Neural progenitor cell (in vitro differentiated cells): Measurements from ENCODE around the gene PPAN. TPM values are rescaled to one million over a fixed set of nuclear protein-coding genes. Genes with fewer than 3 reads are reported as not detected.

Source experiments
- DNase-seq: peaks from one replicate; pipeline ENCODE4 v3.0.0-alpha.2; 2016; ENCODE audit warnings: low spot score
- H2AFZ ChIP-seq: fragments of 200-600 bp; sonication (generic); replicated peaks from 2 replicates; pipeline ENCODE4 v1.6.1; 2016; ENCODE audit warnings: antibody characterized with exemption
- H3F3A ChIP-seq: fragments of 200-600 bp; sonication (generic); 2 replicates; pipeline ENCODE4 v1.6.1; 2016; ENCODE audit warnings: antibody characterized with exemption, low read depth
- H3K27ac ChIP-seq: fragments of 200-600 bp; sonication (generic); 2 replicates; pipeline ENCODE4 v1.5.1; 2016; ENCODE audit warnings: mild to moderate bottlenecking
- H3K27me3 ChIP-seq: fragments of 200-600 bp; sonication (generic); 2 replicates; pipeline ENCODE4 v1.6.1; 2016; ENCODE audit warnings: mild to moderate bottlenecking, moderate library complexity
- H3K36me3 ChIP-seq: fragments of 200-600 bp; sonication (generic); 2 replicates; pipeline ENCODE4 v1.5.1; 2016
- H3K4me1 ChIP-seq: fragments of 200-600 bp; sonication (generic); 2 replicates; pipeline ENCODE4 v1.6.1; 2016; ENCODE audit warnings: mixed run types
- H3K4me2 ChIP-seq: fragments of 200-600 bp; sonication (generic); 2 replicates; pipeline ENCODE4 v1.6.1; 2016
- H3K4me3 ChIP-seq: fragments of 200-600 bp; sonication (generic); 2 replicates; pipeline ENCODE4 v1.5.1; 2016
- H3K79me2 ChIP-seq: fragments of 200-600 bp; sonication (generic); 2 replicates; pipeline ENCODE4 v1.6.1; 2016; ENCODE audit warnings: low read depth
- H3K9ac ChIP-seq: fragments of 200-600 bp; sonication (generic); 2 replicates; pipeline ENCODE4 v1.6.1; 2016
- H3K9me3 ChIP-seq: fragments of 200-600 bp; sonication (generic); 2 replicates; pipeline ENCODE4 v1.5.1; 2016; ENCODE audit warnings: low read depth
- H4K20me1 ChIP-seq: fragments of 200-600 bp; sonication (generic); 2 replicates; pipeline ENCODE4 v1.6.1; 2016; ENCODE audit warnings: low read depth
- H3K27ac Mint-ChIP-seq: 3 replicates; pipeline ENCODE4 v1.8.0; 2021; ENCODE audit warnings: mixed read lengths
- H3K27me3 Mint-ChIP-seq: 2 replicates; pipeline ENCODE4 v1.8.0; 2022; ENCODE audit warnings: low read depth, mild to moderate bottlenecking, inconsistent platforms, moderate library complexity, mixed read lengths; ENCODE audit not compliant: insufficient read depth
- H3K36me3 Mint-ChIP-seq: 3 replicates; pipeline ENCODE4 v1.8.0; 2021; ENCODE audit warnings: mixed read lengths
- H3K4me1 Mint-ChIP-seq: 3 replicates; pipeline ENCODE4 v1.8.0; 2021; ENCODE audit warnings: mixed read lengths
- H3K4me3 Mint-ChIP-seq: 3 replicates; pipeline ENCODE4 v1.8.0; 2021; ENCODE audit warnings: mild to moderate bottlenecking, moderate library complexity, mixed read lengths
- H3K9me3 Mint-ChIP-seq: 3 replicates; pipeline ENCODE4 v1.8.0; 2020; ENCODE audit warnings: mixed read lengths
- EZH2 ChIP-seq: fragments of 200-600 bp; sonication (generic); IDR thresholded peaks from 2 replicates; pipeline ENCODE4 v1.6.1; 2017; ENCODE audit warnings: antibody characterized with exemption, mild to moderate bottlenecking, moderate library complexity
- EZH2phosphoT487 ChIP-seq: fragments of 200-600 bp; sonication (generic); IDR thresholded peaks from 2 replicates; pipeline ENCODE4 v1.6.1; 2017; ENCODE audit warnings: antibody characterized with exemption
- total RNA-seq: library from RNA; depleted of rRNA; stranded (reverse); fragments of >200 nt; gene quantifications from 2 replicates; pipeline ENCODE4 v1.2.3, GENCODE V29; 2015; ENCODE audit warnings: low replicate concordance
- TF ChIP-seq, protein P1 (sequence below): fragments of 200-600 bp; sonication (generic); IDR thresholded peaks from 2 replicates; pipeline ENCODE4 v1.5.1; 2017; ENCODE audit warnings: antibody characterized with exemption, mild to moderate bottlenecking

The PPAN gene
- total RNA-seq, 1 donor from 2014 or later, result 6.6 TPM

DNA sequence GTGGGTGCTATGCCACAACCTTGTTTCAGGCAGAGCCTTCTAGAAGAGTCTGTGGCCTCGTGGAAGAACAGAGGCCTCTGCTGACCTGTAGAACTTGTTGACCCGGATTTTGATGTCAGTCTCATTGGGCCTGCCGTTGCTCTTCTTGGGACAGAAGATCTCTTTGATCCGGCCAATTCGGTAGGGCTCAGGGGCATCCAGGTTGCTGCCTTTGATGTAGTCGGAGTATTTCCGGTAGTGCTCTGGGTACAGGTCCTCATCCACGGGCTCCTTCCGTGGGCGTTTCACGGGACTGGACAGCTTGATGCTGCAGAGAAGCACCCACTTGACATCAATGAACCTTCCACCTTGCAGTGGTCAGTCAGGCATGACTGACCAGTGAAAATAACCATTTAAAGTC lies 37.5 kb downstream of the PPAN start:
- H3K36me3 ChIP-seq, result no peaks in the 10 kb centered on the region
- H3K9me3 Mint-ChIP-seq, result no peaks in the 10 kb centered on the region
- H3K4me1 Mint-ChIP-seq, result no peaks in the 10 kb centered on the region
- no peaks in the 10 kb centered on the region for H3K9me3 ChIP-seq
- no peaks in the 10 kb centered on the region for H3F3A ChIP-seq
- H3K27me3 ChIP-seq, result no peaks in the 10 kb centered on the region
- H3K79me2 ChIP-seq, result no peaks in the 10 kb centered on the region
- TF ChIP-seq, protein P1, sequence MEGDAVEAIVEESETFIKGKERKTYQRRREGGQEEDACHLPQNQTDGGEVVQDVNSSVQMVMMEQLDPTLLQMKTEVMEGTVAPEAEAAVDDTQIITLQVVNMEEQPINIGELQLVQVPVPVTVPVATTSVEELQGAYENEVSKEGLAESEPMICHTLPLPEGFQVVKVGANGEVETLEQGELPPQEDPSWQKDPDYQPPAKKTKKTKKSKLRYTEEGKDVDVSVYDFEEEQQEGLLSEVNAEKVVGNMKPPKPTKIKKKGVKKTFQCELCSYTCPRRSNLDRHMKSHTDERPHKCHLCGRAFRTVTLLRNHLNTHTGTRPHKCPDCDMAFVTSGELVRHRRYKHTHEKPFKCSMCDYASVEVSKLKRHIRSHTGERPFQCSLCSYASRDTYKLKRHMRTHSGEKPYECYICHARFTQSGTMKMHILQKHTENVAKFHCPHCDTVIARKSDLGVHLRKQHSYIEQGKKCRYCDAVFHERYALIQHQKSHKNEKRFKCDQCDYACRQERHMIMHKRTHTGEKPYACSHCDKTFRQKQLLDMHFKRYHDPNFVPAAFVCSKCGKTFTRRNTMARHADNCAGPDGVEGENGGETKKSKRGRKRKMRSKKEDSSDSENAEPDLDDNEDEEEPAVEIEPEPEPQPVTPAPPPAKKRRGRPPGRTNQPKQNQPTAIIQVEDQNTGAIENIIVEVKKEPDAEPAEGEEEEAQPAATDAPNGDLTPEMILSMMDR, result no peak
- TF ChIP-seq EZH2, result no peak
- TF ChIP-seq EZH2phosphoT487, result no peak
- no peak overlapping the region for H3K4me3 Mint-ChIP-seq
- no peak overlapping the region for H3K27ac ChIP-seq
- H3K27me3 Mint-ChIP-seq, result peaks cover 4% of the 10 kb centered on the region
- peaks cover 28% of the 10 kb centered on the region for H3K36me3 Mint-ChIP-seq
- H3K4me3 ChIP-seq, result no peak overlapping the region
- DNase-seq, result no peak
- H3K9ac ChIP-seq, result no peak overlapping the region
- no peak overlapping the region for H3K27ac Mint-ChIP-seq
- H3K4me1 ChIP-seq, result no peaks in the 10 kb centered on the region
- no peaks in the 10 kb centered on the region for H4K20me1 ChIP-seq
- H2AFZ ChIP-seq, result no peak overlapping the region
- no peak overlapping the region for H3K4me2 ChIP-seq

DNA sequence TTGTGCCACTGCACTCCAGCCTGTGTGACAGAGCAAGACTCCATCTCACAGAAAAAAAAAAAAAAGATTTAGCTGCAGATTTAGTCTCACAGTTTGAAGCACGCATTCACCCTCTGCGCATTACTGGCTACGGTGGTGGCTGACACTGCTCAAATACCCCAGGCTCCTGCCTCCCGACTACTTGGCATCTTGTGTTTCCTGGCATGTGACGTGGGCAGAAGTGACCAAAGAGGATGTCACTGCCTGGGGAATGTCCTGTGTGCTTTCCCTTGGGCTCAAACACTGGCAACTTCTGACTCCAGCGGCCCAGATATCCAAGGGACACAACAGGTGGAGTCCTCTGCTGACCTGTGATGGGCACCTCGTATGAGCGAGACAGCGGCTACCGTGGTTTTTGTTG lies 38.2 kb downstream of the PPAN start:
- Histone ChIP-seq H3K4me3 (no peak overlapping the region), H3K27ac (no peak overlapping the region), H3F3A (no peaks in the 10 kb centered on the region), H3K9me3 (no peaks in the 10 kb centered on the region), H3K4me1 (no peaks in the 10 kb centered on the region), H4K20me1 (no peaks in the 10 kb centered on the region), H3K36me3 (no peaks in the 10 kb centered on the region), H3K4me2 (no peak overlapping the region), H2AFZ (no peak overlapping the region), H3K79me2 (no peaks in the 10 kb centered on the region), H3K9ac (no peak overlapping the region), H3K27me3 (no peaks in the 10 kb centered on the region)
- H3K4me1 Mint-ChIP-seq, result no peaks in the 10 kb centered on the region
- TF ChIP-seq EZH2phosphoT487, result no peak
- TF ChIP-seq, protein P1, result no peak
- no peak for TF ChIP-seq EZH2
- no peak for DNase-seq
- no peak overlapping the region for H3K4me3 Mint-ChIP-seq
- H3K9me3 Mint-ChIP-seq, result no peaks in the 10 kb centered on the region
- no peaks in the 10 kb centered on the region for H3K27me3 Mint-ChIP-seq
- no peak overlapping the region for H3K27ac Mint-ChIP-seq
- H3K36me3 Mint-ChIP-seq, result peaks cover 29% of the 10 kb centered on the region

DNA sequence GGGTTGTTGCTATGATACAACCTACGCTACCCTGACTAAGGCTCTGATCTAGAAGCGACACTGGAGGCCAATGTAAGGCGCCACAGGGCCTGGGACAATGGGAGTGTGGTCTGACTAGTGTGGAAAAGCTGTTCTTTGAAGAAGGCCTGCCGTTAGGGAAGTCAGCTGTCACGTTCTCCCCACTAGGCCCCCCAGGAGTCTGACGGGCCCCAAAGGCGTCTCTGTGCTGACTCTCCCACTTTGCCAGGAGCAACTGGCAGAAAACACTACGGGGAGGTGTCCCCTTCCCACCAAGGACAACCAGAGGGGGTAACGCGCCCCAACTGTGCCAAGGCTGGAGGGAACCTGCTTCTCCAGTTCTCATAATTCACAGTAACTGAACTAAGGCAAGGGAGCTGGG lies 38.9 kb downstream of the PPAN start:
- H3K4me1 ChIP-seq, result no peaks in the 10 kb centered on the region
- no peaks in the 10 kb centered on the region for H3F3A ChIP-seq
- H3K9ac ChIP-seq, result no peak overlapping the region
- Mint-ChIP-seq H3K4me1 (no peaks in the 10 kb centered on the region), H3K9me3 (no peaks in the 10 kb centered on the region), H3K27ac (no peak overlapping the region), H3K27me3 (no peaks in the 10 kb centered on the region), H3K36me3 (peaks cover 32% of the 10 kb centered on the region), H3K4me3 (no peak overlapping the region)
- H3K4me2 ChIP-seq, result no peak overlapping the region
- TF ChIP-seq, protein P1, result no peak
- no peak for TF ChIP-seq EZH2
- no peak for TF ChIP-seq EZH2phosphoT487
- no peaks in the 10 kb centered on the region for H3K9me3 ChIP-seq
- no peaks in the 10 kb centered on the region for H4K20me1 ChIP-seq
- no peaks in the 10 kb centered on the region for H3K27me3 ChIP-seq
- no peak overlapping the region for H3K27ac ChIP-seq
- H2AFZ ChIP-seq, result no peak overlapping the region
- H3K4me3 ChIP-seq, result no peak overlapping the region
- no peaks in the 10 kb centered on the region for H3K79me2 ChIP-seq
- no peak for DNase-seq
- H3K36me3 ChIP-seq, result no peaks in the 10 kb centered on the region
